HG03442 (cell line): ENCODE results near the gene VPS13A.
"Not testable (repeated sequence)": the region's sequence is repeated elsewhere in the genome, so short reads cannot be mapped to it uniquely, and the experiment has no call there.

Experiments
- ATAC-seq: cut with Tn5 transposase; IDR thresholded peaks from one replicate; pipeline ENCODE4 v1.9.1; 2021; ENCODE audit warnings: mild to moderate bottlenecking, moderate library complexity; ENCODE audit not compliant: unreplicated experiment

Gene VPS13A

DNA sequence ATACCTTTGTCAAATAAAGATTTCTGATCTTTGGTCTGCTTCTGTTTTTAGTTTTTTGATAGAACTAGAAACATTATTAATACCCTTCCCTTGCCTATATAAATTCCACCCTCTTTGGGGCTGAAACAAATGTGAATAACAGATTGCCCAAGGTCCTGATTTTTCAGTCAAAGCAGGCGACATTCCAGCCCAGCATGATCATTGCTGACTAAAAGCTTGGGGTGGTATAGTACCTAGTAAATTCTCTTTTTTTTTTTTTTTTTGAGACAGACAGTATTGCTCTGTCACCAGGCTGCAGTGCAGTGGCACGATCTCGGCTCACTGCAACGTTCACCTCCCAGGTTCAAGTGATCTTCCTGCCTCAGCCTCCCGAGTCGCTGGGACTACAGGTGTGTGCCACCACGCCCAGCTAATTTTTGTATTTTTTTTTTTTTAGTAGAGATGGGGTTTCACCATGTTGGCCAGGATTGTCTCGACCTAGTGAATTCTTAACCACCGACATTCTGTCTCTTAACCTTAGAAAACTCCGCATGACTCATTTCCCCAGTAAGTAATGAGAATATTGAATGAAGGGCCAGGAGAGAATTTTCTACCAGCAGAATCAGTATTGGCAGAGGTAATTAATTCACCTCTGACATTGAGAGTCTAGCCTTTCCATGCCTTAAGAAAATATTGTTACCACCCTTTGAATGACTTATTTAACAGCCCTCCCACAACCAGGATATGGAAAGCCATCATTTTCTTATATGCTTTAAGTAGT is 244.4 kb downstream of the VPS13A start:
- no peak for ATAC-seq

DNA sequence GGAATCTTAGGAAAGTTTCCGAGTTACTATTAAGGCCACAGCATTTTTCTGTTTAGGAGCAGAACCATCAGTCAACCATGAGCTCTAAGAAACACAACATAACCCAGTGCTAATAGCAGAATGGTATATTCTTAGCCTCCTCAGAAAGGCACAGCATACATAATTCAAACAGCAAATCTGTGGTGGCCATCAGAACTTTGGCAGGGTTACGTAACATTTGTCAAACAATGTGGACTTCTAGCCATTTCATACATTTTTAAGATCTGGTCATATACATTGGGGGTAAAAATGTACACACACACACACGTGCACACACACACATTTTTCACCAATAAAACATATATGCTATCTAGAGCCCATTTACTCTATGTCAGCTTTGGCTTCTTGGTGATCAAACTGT is 245.6 kb downstream of the VPS13A start:
- ATAC-seq, result no peak

DNA sequence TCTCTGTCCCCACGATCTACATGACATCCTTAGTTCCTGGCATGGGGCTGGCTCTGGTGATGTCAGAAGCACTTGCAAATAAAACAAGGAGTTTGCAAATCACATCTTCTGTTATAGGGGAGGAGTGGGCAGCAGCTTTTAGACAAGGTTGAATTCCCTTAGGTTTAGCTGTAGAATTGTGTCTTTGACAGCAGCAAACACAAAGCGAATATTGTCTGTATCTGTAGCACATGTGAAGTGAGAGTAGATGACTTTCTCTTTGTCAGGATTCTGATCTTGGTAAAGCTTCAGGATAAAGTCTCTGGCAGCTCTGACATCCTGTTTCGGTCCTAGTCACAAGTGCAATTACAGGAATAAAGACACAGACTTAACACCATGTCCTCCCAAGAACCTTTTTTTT is 246.5 kb downstream of the VPS13A start:
- no peak for ATAC-seq

DNA sequence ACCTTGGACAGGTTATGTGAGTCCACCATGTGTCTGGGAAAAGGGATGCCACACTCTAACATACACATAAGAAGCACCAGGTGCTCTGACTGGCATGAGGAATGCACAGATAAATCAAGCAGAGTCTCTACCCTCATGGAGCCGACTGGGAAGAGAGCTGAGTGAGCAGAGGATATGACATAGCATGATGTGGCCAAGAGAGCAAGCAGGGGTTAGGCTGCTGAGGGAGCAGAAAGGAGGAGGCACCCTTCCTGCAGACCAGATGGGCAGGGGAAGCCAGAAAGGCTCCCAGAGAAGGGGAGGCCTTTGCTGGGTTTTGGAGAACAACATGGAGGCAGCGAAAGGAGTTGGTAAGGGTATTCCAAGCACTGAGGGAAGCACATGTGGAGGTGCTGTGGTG is 247.7 kb downstream of the VPS13A start:
- no peak for ATAC-seq

DNA sequence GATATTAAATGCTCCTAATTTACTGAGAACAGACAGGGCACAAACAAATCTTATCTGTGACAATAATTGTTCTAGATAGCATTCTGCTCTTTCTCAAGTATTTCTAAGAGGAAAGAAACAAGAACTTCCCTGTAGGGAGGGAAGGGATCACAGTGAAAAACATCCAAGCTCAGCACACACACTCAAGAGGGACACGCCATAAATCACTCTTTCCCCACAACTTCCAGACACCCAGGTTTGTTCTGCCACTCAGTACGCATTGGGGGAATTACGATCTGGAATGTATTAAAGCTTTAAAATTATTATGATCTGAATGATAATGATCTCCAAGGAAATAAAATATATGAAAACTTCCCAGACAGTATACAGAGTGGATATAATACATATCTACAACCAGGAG is 249.4 kb downstream of the VPS13A start:
- no peak for ATAC-seq

DNA sequence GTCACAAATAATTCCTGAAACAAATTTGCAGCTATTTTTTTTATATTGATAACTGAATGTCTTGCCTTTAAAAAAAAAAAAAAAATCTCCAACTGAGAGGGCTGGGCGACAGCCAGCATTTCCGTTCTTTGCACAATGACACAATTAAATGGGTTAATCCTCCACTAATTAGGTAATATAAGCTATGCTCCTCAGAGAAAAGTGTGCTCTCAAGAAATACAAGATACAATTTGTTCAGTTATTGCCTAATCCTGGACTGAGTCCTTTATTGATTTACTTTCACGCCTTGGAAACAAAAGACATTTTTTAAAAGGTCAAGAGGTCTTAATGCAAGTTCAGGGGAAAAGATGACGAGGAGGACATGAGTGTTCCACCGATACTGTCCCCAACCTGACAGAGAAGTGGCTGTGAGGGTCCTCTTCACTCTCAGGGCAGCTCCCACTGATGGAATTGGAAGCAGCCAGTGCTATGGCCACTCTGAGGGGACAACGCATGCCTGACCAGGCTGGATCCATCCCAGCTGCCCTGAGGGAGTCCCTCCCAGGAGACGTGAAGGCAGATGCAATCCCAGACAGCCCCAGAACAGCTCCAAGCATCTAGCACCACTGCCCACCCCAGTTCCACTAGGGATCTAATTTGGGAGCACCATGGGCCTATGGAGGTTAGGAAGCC is 250.1 kb downstream of the VPS13A start:
- no peak for ATAC-seq

DNA sequence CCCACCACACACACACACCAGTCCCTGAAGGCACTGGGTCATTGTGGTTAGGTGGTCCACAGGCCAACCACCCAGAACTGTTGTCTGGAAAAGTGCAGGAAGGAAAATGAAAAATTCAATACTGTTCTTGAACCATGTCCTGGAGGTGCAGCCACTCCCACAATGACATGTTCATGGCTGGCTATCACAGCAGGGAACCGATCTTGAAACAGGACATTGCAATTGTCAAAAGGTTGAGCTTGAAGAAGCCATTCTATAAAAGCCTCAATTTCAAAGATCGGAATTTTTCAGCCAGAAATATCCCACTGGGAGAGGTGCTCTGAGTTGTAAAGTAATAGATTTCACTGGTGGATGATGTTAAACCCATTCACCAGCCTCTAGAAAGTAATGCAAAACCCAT is 252.6 kb downstream of the VPS13A start:
- ATAC-seq, result no peak

DNA sequence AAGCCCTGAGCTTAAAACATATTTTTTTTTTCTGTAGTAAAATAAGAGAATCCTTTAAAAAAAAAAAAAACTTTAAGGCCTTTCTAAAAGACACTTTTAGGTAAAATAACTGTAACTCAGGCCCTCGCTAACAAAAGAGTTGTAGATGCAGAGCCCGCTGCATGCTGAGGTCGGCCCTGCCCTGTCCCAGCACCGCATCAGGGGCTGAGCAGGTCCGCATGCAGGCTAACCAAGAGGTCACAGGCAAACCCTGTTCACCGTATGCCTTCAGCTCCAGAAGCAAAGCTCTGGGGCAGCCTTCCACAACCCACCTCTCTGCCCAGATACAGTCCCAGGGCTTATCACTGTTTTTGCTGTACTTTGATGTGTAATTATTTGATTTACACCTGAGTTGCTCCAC is 254.7 kb downstream of the VPS13A start:
- no peak for ATAC-seq

DNA sequence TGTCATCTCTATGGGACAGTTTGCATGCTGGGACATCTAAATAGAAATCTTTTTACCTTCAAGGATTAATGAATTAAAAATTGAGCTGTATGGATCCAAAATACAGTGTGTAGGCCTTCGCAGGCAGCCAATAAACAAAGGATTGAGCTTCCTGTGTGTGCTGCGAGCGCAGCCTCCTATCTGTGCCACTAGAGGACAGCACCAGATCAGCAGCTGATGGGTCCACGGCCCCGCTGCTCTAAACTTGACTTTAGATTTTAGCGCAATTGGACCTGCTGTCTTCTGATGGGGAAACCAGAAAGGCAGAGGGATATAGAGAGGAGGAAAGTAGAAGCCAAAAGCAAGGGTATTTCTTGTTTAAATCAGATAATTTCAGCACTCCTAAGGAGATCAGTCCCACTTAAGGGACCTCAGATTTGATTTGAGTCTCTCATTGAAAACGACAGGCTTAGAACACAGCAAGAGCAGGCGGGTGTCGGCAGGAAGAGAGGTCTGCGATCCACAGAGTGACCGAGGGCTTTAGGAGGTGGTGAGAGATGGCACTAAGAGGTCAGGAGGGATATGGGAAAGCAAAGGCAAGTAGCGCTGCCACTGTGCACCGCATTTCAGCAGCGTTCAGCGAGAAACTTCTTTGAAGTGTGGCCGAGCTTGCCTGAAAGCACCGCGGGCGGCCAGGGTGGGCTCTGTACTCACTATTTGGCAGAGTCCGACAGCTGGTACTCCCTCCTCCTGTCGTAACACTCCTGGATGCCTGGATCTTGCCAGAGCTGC is 256.5 kb downstream of the VPS13A start:
- peak; percentile 96 for ATAC-seq

DNA sequence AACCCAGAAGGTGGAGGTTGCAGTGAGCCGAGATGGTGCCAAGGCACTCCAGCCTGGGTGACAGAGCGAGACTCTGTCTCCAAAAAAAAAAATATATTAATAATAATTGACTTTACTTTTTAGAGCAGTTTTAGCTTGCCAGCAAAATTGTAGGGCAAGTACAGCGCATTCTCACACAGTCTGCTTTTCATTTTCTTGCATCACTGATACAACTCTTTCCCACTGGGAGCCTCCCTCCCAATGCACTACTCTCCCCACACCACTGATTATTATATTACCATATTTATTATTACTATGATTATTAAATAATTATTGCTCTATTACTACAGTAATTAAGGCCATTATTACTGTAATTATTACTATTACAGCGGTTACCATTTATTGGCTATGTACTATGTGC is 257.9 kb downstream of the VPS13A start:
- ATAC-seq, result no peak

DNA sequence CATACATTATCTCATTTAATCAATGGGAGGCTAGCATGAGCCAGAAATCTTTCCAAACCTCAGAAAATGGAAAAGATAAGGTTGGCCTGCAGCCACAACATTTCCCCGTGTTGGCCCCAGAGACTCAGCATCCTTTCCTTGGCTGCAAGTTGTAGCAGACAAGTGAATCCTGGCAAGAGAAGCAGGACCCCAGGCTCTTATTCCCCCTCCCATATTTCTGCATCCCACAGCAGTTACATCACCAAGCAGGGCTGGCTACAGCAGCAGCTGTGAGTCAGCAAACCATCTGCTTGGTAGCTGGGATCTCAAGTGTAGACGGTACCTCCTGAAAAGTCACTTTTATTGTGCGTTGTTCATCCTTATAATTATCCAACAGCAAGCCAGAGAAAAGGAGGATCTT is 258.4 kb downstream of the VPS13A start:
- ATAC-seq, result no peak

DNA sequence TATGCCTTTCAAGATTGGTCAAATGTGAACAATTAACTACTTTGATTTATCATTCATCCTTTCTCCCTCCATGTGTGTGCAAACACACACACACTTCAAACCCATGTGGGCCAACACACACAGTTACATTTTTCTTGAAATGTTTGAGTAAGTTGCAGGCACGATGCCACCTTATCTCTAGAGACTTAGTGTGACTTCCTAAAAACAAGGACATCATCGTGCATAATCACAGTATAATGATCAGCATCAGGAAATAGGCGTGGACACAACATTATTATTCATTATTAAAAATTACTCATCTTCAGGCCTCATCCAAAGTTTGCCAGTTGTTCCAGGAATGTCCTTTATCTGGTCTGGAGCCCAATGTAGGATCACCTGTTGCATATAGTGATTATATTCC is 261.3 kb downstream of the VPS13A start:
- ATAC-seq, result no peak

DNA sequence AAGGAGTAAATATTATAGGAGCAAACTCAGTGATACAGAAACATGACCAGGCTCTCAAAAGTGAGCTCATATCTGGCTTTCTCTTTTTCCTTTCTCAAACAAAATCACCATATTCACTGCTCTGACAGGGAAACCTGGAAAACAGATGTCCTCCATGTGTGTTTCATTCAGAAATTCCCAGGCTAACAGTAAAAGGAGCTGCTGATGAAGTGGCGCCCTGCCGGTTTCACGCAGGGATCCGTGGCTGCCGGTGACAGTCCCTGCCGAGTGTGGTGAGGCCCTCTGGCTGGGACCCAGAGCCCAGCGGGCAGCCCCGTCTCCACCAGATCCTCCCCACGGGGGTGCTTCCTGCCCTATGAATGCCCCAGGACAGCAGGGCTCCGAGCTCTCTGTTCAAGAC is 262.7 kb downstream of the VPS13A start:
- no peak for ATAC-seq

DNA sequence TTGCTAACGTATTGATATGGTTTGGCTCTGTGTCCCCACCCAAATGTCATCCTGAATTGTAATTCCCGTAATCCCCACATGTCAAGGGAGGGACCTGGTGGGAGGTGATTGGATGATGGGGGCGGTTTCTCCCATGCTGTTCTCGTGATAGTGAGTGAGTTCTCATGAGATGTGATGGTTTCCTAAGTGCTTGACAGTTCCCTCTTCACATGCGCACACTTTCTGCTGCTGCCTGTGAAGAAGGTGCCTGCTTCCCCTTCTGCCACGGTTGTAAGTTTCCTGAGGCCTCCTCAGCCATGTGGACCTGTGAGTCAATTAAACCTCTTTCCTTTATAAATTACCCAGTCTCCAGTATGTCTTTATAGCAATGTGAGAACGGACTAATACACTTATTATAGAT is 263.8 kb downstream of the VPS13A start:
- ATAC-seq, result not testable (repeated sequence)

DNA sequence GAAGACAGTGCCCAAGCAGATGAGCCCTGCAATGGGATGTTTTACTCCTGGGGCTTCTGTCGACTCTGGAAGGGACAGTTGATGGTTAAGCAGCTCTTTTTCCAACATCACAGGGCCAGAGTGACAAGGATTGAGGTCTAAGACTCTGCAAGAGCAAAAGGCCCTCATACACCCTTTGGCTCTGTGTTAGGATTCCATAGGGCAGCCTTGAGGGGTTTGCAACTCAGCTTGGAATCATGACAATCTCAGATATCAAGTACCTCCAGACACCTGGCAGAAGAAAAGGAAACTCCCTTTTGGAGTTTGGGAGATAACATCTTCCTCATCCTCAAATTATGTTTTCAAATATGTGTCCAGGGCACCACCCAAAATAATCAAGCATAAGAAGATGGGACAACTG is 265.1 kb downstream of the VPS13A start:
- ATAC-seq, result no peak

DNA sequence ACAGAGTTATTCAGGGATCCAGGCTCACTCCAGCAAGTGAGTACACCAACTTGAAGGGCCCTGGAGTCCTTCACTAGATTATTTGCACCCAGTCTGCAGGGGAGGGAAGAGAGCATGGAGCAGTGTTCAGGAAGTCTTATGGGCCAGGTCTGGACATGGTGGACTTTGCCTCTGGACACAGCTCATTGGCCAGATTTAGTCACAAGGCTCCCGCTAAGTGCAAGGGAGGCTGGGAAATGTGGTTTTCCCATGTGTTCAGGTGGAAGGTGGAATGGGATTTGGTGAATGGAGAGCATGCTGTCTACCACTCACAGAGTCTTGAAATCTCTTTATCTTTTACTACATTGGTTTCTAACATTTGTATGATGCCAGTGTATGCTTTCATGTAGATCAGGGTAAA is 270.3 kb downstream of the VPS13A start:
- no peak for ATAC-seq

DNA sequence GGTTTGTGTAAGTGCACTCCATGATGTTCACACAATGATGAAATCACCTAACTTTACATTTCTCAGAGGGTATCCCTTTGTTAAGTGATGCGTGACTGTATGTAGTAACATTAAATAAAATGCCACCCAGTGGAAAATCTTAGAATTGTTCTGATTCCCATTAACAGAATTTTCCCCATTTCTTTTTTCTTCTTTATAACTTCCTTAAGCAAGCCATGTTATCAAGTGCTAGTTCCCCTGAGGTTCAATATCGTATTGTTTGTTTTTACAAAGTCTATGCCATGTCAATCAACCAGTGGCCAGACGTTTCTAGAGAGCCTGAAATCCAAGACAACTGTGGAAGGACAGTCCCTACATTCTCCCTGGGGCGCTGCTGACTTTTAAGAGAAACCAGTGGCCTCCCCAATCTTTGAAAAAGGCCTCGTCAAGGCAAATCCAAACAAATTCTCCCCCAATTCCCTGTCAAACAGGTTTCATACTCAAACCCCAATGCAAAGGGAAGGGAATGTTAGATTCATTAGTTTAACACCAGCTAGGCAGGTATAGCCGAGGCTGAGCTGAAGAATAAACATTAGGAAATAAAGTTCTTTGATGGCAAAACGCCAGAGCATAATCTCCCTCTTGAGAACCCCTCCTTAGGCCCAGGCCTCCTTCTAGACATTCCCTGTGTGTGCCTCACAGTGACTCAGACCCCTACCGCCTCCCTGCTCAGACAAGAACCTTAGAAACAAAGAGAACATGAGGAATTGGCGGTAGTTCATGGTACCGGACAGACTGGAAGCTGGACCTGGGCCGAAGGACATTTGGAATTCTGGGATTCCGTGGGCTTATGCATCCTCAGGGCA is 272.1 kb downstream of the VPS13A start:
- no peak for ATAC-seq

DNA sequence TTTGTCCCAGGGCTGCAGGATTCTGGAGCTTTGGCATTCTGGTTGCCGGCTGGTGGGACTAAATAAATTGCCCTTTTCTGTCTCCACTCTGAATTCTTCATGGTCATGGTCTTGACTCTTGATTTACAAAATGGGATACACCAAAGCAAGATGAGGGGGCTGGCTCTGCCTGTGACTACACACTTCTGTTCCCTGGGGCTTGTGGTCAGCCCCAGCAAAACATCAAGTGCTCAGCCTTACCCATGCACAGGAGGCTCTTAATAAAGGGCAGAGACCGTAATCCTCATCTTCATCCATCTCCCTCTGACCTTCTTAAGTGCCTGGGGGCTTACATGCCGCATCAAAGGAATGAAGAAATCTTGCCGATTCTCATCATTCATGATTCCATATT is 272.7 kb downstream of the VPS13A start:
- no peak for ATAC-seq

DNA sequence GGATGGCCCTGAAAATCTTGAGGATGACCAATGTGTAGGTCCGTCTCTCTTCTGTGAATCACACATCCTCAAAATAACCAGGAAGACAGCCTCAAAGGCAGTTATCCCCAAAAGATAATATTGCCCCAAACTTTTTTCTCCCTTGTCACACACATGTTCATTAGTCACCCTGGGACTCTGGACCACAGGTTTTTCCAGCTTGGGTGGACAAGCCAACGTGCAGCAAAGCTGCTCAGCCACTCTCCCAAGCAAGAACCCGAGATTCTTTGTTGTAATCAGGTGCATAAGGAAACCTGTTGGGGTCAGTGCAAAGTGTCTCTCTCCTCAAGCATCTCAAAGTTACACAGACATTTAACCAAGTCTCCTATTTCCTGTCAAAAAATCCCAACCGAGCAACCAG is 274.2 kb downstream of the VPS13A start:
- no peak for ATAC-seq

DNA sequence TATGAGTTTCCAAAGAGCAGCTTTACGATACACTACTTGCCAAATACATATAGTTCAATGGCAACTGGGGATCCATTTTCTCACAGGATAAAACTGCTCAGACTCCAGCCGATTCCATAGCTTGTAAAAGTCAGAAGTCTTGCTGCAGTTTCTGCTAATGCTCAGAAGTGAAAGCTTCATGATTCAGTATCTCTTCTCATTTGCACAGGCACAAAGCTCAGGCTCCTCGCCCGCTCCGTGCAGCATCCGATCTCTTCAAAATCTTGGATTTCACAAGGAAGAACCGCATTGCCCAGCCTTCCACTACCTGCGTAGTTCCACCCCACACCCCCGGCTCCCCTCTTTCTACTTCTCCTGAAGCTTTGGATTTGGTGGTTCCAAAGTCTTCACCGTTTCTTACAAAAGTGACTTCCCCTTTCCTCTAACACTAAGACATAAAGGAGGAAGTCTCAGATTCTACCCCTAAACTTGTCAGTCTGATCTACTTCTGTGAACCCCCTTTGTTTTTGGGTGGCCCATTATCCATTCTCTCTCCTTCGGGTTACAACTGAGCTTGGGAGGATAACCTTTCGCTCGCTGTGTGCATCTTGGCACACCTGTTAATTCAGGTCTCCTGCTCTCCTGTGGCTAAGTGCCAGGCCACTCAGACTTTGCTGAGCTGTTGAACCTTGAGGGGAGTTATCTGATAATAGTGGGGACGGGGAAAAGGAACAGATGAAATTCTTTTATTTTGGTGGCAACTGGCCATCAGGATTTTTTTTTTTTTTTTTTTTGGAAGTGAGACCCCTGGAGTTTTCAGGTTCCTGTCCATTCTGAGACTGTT is 276.7 kb downstream of the VPS13A start:
- ATAC-seq, result no peak
